ENCODE measurements around the gene LCLAT1. TPM values are rescaled to one million over a fixed set of nuclear protein-coding genes. Genes with fewer than 3 reads are reported as not detected.
"Not testable (repeated sequence)": the region's sequence is repeated elsewhere in the genome, so short reads cannot be mapped to it uniquely, and the experiment has no call there.

LCLAT1 gene
- total RNA-seq, 1 experiment from 2014 or later: 43.1 TPM

- no peak for DNase-seq (ENCODE audit: extremely low read depth, low read depth)
Observed at GRCh38 chr2:30629866-30630265, 182.8 kb downstream of the LCLAT1 start.

- DNase-seq (ENCODE audit: extremely low read depth, low read depth): no peak
Observed at GRCh38 chr2:30631051-30631671, 184.1 kb downstream of the LCLAT1 start.

DNA sequence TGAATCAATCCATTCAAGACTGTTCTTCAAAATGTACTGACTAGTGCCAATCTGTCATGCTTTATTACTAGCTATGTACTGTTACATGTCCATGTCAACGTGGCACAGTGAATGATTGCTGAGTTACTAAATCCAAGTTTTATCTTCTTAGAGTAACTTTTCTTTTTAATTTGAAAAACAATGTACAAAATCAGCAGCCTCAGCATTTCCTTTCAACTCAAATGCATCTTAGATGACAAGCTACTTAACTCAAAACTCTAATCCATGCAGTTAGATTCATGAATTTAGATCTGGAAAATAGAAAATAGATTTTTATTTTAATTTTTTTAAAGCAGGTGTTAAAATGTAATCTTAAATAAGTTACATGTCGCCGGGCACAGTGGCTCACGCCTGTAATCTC is 186.0 kb downstream of the LCLAT1 start:
- no peak for DNase-seq (ENCODE audit: extremely low read depth, low read depth)

DNA sequence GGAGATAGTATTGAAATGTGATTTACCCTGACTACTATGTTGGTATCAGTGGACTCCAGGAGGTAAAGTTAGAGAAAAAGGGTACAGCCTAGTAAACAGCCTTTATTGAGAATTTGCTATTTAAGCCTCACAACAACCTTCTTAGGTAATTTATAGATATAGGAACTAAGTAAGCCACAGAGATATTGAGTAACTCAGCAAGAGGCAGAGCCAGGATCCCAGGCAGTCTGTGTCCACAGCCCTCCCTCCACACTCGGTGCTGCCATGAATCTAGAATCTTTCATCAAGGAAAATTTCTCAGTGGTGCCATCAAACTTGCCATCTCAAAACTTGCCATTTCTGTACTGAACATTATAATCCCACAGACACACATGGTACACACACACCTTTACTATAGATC is 189.3 kb downstream of the LCLAT1 start:
- no peak for DNase-seq (ENCODE audit: extremely low read depth, low read depth)

- DNase-seq (ENCODE audit: extremely low read depth, low read depth): no peak
Observed at GRCh38 chr2:30639836-30640235, 192.8 kb downstream of the LCLAT1 start.

DNA sequence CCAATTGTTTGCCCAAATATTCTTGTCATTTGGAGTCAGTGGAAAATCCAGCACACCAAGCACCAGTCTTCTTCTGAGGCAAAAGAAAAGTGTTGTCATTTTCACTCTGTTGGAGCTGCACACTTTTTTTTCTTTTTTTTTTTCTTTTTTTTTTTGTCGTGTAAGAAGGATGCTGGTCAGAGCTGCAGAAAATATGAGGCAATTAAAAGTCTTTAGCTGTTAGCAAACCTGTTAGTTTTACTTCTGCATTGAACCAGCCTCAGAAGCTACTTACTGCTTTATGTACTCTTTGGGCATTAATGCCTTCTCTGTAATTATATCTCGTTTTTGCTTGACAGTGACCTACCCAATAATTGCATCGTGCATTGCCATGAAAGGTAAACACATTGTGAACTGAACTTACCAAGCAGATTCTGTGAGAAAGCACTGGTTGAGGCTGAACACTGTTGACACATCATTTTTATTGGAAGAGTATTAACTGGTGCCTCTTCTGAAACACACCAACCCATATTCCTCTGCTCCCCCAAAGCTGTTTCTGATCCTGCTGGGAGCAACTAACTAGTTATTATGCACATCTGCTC is 194.8 kb downstream of the LCLAT1 start:
- DNase-seq (ENCODE audit: extremely low read depth, low read depth): no peak

- DNase-seq (ENCODE audit: extremely low read depth, low read depth): not testable (repeated sequence)
Observed at GRCh38 chr2:30643013-30643412, 196.0 kb downstream of the LCLAT1 start.

DNA sequence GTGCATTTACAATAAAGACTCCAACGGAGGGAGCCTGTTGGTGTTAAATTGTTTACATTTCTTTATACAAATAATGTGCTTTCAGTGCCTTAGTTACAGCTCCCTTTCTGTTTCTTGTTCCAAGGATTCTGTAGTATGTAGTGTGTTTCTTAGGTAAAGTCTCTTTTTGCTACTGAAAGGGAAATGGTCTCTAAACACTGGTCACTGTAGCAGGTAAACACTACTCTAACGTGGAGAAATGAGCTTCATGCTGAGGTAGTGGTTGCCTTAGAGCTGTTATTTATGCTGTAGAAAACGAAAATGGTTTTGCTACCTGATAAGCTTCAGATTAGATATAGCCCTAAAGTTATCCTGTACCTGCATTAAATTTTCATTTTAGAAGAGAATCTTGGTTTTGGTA is 196.6 kb downstream of the LCLAT1 start:
- DNase-seq (ENCODE audit: extremely low read depth, low read depth): no peak

GRCh38 chr2:30645081-30645744 is 198.2 kb downstream of the LCLAT1 start:
- no peak for DNase-seq (ENCODE audit: extremely low read depth, low read depth)

DNA sequence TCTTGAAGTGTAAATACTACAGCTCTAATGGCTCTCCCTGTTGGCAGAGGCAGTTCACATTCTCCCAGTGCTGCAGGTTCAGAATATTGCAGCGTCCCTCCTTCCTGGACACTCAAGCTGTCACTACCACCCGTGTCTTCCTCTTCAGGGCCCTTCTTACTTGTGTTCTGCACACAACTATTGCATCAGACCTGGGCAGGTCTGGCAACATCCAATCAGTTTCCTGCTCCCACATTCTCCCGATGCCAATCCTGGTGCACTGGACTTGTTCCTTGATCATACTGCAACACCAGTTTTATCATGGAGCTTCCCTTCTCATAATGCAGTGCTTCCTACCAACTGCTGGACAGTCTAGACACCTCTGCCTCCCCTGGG is 198.7 kb downstream of the LCLAT1 start:
- DNase-seq (ENCODE audit: extremely low read depth, low read depth): peak; percentile 12

GRCh38 chr2:30647752-30648457 is 200.9 kb downstream of the LCLAT1 start:
- no peak for DNase-seq (ENCODE audit: extremely low read depth, low read depth)

DNA sequence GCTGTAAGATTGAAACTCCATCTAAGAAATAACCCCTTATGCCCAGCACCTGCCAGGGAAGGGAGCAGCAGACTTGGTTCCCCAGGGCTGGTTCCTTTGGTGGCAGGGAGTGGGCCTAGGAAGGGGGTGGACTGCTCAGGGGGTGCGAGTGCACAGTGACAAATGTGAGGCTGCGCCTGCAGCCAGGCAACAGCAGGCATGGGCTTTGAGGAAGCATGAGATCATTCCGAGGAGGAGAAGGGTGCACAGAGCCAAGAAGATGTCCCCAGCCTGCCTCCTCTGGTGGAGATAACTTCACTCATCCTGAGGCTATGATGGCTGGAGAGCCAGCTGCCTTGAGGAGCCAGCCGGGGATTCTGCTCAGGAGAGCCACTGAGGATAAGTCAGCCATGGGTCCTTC is 202.2 kb downstream of the LCLAT1 start:
- no peak for DNase-seq (ENCODE audit: extremely low read depth, low read depth)

DNA sequence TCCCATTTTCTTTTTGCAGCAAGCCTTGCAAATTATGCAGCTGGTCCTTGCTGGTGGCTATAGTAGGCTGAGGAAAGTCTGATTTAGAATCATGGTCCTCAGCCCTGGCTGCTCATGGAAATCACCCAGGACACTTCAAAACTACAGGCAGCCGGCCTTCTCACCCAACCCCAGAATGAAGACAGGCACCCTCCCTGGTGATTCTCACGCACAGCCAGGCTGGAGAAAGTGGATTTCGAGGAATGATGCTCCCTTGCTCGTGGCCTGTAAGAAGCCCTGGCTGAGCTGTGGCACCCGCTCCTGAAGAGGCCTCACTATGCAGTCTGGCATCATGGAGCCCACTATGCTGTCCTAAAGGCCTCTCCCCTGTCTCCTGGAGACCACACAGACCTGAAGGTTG is 202.8 kb downstream of the LCLAT1 start:
- DNase-seq (ENCODE audit: extremely low read depth, low read depth): no peak

- no peak for DNase-seq (ENCODE audit: extremely low read depth, low read depth)
Observed at GRCh38 chr2:30652271-30652915, 205.3 kb downstream of the LCLAT1 start.

DNA sequence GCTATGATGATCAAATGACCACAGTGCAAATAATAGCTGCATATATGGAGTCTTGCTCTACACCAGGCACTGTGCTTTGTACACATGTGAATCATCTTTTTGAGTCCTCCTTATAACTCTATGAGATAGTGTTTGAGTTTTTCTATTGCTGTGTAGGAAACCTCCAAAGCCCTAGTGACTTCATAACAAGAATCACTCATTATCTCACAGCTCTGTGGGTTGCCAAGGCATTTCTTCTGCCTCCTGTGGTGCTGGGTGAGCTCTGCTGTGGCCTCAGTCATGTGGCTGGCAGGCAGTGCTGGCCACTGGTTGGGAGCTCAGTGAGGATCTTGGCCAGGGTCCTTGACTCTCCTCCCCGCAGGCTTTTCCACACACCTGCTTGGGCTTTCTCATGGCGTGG is 206.8 kb downstream of the LCLAT1 start:
- no peak for DNase-seq (ENCODE audit: extremely low read depth, low read depth)

GRCh38 chr2:30654404-30654803 is 207.4 kb downstream of the LCLAT1 start:
- DNase-seq (ENCODE audit: extremely low read depth, low read depth): no peak

DNA sequence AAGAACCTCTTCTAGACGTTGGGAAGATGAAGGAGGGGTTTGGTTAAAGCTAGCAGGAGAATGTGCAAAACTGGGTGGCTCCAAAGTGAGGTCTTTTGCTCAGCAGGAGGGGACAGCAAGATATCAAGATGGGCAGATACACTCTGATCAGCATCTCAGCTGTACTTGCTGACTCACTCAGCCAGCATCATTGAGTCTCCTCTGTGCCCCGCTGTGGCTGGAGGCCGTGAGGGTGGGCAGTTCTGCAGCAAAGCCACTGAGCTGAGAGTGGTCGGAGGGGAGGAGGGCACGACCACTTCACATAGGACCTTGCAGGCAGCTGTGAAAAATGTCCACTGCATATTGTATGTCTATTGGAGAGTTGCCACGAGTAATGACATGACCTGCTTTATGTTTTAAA is 208.2 kb downstream of the LCLAT1 start:
- no peak for DNase-seq (ENCODE audit: extremely low read depth, low read depth)

- DNase-seq (ENCODE audit: extremely low read depth, low read depth): no peak
Observed at GRCh38 chr2:30655660-30656059, 208.6 kb downstream of the LCLAT1 start.

DNA sequence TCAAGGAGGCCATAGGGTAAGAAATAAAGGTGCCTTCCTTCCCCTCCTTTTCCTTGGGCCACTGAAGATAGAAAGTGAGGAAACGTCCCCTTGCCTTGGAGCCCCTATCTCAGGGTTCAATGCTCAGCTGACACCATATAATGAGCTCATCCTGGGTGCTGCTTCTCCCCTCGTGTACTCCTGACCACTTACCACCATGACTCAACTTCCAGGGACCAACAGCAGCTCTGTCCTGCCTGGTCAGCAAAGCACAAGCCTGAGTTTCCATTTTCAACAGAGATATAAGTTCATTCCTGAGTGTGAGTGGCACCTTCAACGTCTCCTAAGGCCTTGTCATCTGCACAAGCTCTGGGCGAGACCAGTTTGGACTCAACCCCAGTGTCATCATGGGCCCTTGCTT is 209.0 kb downstream of the LCLAT1 start:
- DNase-seq (ENCODE audit: extremely low read depth, low read depth): no peak

DNA sequence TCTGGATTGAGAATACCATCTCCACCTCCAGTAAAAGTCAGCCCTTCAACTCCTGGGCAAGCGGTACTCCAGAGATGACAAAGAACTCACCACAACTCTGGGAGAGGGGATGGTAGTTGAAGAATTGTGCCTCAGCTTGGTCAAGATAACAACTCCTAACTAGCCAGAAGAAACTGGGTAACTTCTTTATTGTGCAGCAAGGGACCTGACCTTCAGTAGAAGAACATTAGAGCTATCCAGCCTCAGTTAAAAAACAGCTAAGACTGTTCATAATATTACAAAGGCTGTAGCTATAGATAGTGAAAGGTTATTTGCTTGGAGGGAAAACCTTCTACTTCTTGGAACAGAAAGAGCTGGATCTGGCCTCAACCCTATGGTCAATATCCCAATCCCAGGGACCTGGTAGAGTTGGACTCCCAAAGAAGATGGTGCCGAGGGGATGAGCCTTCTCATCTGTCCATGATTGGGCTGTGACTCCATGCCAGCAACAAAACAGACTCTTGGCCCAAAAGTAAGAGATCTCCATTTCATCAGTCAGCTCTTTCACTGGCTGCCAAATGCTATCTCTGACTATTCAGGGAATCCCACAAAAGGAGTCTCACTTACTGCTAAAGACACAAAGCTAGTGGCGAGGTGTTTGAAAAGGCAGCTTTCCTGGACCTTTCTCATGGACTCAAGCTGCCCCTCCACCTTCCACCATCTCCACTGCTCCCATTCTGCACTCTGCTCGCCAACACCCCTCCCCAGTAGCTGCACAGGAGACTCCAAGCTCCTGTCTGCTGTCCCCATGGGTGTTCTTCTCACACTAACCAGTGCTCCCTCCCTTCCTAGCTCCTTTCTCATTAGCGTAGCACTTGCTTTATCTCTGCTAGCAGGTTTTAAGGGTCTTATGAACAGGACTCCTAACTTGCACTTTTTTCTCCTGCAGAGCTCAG is 214.4 kb downstream of the LCLAT1 start:
- DNase-seq (ENCODE audit: extremely low read depth, low read depth): no peak

Measured in NCI-H460 (cell line).